ENCODE results near the gene MACROD2. TPM values are rescaled to one million over a fixed set of nuclear protein-coding genes. Genes with fewer than 3 reads are reported as not detected.
"Not testable (repeated sequence)": the region's sequence is repeated elsewhere in the genome, so short reads cannot be mapped to it uniquely, and the experiment has no call there.

The MACROD2 gene
- total RNA-seq, 1 donor from 2014 or later, result 0.46 TPM

- no peak for DNase-seq (ENCODE audit: low read depth, low spot score)
These were observed 196.2 kb downstream of the MACROD2 start for GRCh38 chr20:14191559-14191958.

- no peak for DNase-seq (ENCODE audit: low read depth, low spot score)
These were observed 198.1 kb downstream of the MACROD2 start for GRCh38 chr20:14193443-14193842.

- DNase-seq (ENCODE audit: low read depth, low spot score), result no peak
These were observed 198.6 kb downstream of the MACROD2 start for GRCh38 chr20:14193885-14194284.

GRCh38 chr20:14197097-14197496, 201.8 kb downstream of the MACROD2 start:
- DNase-seq (ENCODE audit: low read depth, low spot score), result no peak

GRCh38 chr20:14198416-14198815, 203.1 kb downstream of the MACROD2 start:
- no peak for DNase-seq (ENCODE audit: low read depth, low spot score)

- DNase-seq (ENCODE audit: low read depth, low spot score), result no peak
These were observed 203.8 kb downstream of the MACROD2 start for GRCh38 chr20:14199111-14199510.

GRCh38 chr20:14203657-14204056, 208.3 kb downstream of the MACROD2 start:
- DNase-seq (ENCODE audit: low read depth, low spot score), result no peak

- no peak for DNase-seq (ENCODE audit: low read depth, low spot score)
These were observed 212.3 kb downstream of the MACROD2 start for GRCh38 chr20:14207591-14207990.

- no peak for DNase-seq (ENCODE audit: low read depth, low spot score)
These were observed 213.6 kb downstream of the MACROD2 start for GRCh38 chr20:14208956-14209355.

- DNase-seq (ENCODE audit: low read depth, low spot score), result no peak
These were observed 214.8 kb downstream of the MACROD2 start for GRCh38 chr20:14210146-14210545.

GRCh38 chr20:14214046-14214445, 218.7 kb downstream of the MACROD2 start:
- DNase-seq (ENCODE audit: low read depth, low spot score), result no peak

GRCh38 chr20:14215880-14216279, 220.6 kb downstream of the MACROD2 start:
- DNase-seq (ENCODE audit: low read depth, low spot score), result not testable (repeated sequence)

GRCh38 chr20:14219801-14220461, 224.6 kb downstream of the MACROD2 start:
- no peak for DNase-seq (ENCODE audit: low read depth, low spot score)

- no peak for DNase-seq (ENCODE audit: low read depth, low spot score)
These were observed 225.7 kb downstream of the MACROD2 start for GRCh38 chr20:14220986-14221385.

GRCh38 chr20:14223806-14224205, 228.5 kb downstream of the MACROD2 start:
- DNase-seq (ENCODE audit: low read depth, low spot score), result no peak

GRCh38 chr20:14226051-14227049, 231.0 kb downstream of the MACROD2 start:
- not testable (repeated sequence) for DNase-seq (ENCODE audit: low read depth, low spot score)

- DNase-seq (ENCODE audit: low read depth, low spot score), result no peak
These were observed 237.3 kb downstream of the MACROD2 start for GRCh38 chr20:14232650-14233049.

- DNase-seq (ENCODE audit: low read depth, low spot score), result no peak
These were observed 239.5 kb downstream of the MACROD2 start for GRCh38 chr20:14234666-14235295.

- no peak for DNase-seq (ENCODE audit: low read depth, low spot score)
These were observed 240.0 kb downstream of the MACROD2 start for GRCh38 chr20:14235355-14235754.

- DNase-seq (ENCODE audit: low read depth, low spot score), result no peak
These were observed 250.2 kb downstream of the MACROD2 start for GRCh38 chr20:14245368-14245970.

GRCh38 chr20:14259689-14260088, 264.4 kb downstream of the MACROD2 start:
- no peak for DNase-seq (ENCODE audit: low read depth, low spot score)

- DNase-seq (ENCODE audit: low read depth, low spot score), result no peak
These were observed 265.1 kb downstream of the MACROD2 start for GRCh38 chr20:14260367-14260766.
